Measurements from ENCODE around the gene SIPA1.

SIPA1 gene

DNA sequence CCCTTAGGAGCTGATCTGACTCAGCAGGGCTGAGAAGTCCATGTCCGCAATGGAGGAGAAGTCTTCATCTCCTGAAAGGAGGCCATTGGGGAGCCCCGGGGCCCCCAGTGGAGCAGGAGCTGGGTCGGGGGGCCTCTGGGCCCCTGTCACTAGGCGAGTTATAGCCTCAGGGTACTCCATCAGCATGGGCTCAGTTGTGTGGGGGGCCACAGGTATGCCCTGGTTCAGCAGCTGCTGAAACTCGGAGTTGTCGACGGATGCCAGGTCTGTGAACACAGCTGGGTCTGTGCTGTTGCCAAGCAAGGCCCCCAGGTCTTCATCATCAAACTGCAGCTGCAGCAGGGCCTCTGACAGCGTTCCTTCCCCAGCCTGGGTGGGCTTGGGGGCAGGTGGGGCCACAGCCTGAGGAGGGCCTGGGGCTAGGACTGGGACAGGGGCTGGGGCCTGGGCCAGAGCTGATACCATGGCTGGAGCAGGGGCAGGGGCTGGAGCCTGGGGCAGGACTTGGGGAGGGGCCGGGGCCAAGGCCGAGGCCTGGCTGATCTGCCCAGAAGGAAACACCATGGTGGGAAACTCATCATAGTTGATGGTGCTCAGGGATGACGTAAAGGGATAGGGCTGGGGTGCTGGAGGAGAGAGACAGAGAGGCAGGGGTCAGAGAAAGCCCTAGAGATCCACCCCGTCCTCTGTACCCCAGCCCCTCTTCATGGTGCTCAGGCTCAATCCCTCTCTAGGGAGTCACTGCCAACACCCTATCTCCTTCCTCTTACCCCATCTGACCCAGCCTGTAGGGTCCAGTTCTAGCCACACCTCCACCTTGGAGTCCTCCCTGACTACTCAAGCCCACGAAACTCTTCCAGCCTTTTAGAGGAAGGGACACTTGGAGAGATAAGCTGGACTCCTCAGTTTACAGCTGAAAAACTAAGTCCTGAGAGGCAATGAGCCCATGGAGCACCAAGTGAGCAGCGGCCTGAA lies 16.8 kb downstream of the SIPA1 start:
- Histone ChIP-seq H3K9ac (no peak overlapping the region), H3K79me2 (no peaks in the 10 kb centered on the region), H3K4me2 (ENCODE audit: low read length) (no peak overlapping the region), H2AFZ (no peak overlapping the region), H3K9me3 (ENCODE audit: control insufficient read depth, low read length) (no peaks in the 10 kb centered on the region), H3K4me3 (ENCODE audit: low read depth, low read length) (no peak overlapping the region), H3K27ac (no peak overlapping the region), H3K4me1 (peaks cover 10% of the 10 kb centered on the region), H3K36me3 (ENCODE audit: control insufficient read depth, insufficient read depth, low read length) (no peaks in the 10 kb centered on the region), H3K27me3 (ENCODE audit: control insufficient read depth, insufficient read depth, low read length) (no peaks in the 10 kb centered on the region)
- TF ChIP-seq CTCF (IDR thresholded peaks at IDR 0.05): no peak

GRCh38 chr11:65655570-65656332 lies 17.9 kb downstream of the SIPA1 start:
- Histone ChIP-seq H3K36me3 (ENCODE audit: control insufficient read depth, insufficient read depth, low read length) (no peaks in the 10 kb centered on the region), H3K4me1 (peaks cover 10% of the 10 kb centered on the region), H2AFZ (no peak overlapping the region), H3K27me3 (ENCODE audit: control insufficient read depth, insufficient read depth, low read length) (no peaks in the 10 kb centered on the region), H3K79me2 (no peaks in the 10 kb centered on the region), H3K4me2 (ENCODE audit: low read length) (no peak overlapping the region), H3K9me3 (ENCODE audit: control insufficient read depth, low read length) (no peaks in the 10 kb centered on the region), H3K27ac (no peak overlapping the region), H3K4me3 (ENCODE audit: low read depth, low read length) (no peak overlapping the region), H3K9ac (no peak overlapping the region)
- no peak for TF ChIP-seq CTCF (IDR thresholded peaks at IDR 0.05)

DNA sequence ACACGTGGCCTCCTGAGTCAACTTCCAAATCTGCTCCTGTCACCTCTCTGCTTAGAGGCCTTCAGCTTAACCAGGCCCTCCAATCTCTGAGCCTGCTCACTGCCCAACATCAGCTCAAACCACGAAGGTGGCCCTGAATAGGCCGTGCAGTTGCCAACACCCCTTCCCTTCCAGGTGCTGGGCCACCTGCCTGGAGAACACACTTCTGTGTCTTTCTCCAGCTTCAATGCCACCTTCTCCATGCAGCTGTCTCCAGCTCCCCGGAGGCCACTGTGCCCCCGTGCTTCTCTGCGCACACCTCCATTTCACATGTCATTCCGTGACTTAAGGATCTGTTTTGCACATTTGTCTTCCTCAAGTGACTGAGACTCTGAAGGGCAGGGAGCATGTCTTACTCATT lies 19.5 kb downstream of the SIPA1 start:
- Histone ChIP-seq H3K79me2 (no peaks in the 10 kb centered on the region), H3K9ac (no peak overlapping the region), H2AFZ (no peak overlapping the region), H3K4me3 (ENCODE audit: low read depth, low read length) (no peak overlapping the region), H3K36me3 (ENCODE audit: control insufficient read depth, insufficient read depth, low read length) (no peaks in the 10 kb centered on the region), H3K27ac (no peak overlapping the region), H3K4me2 (ENCODE audit: low read length) (no peak overlapping the region), H3K4me1 (peaks cover 6% of the 10 kb centered on the region), H3K27me3 (ENCODE audit: control insufficient read depth, insufficient read depth, low read length) (no peaks in the 10 kb centered on the region), H3K9me3 (ENCODE audit: control insufficient read depth, low read length) (no peaks in the 10 kb centered on the region)
- TF ChIP-seq CTCF (IDR thresholded peaks at IDR 0.05): no peak

- H3K9me3 ChIP-seq (ENCODE audit: control insufficient read depth, low read length): no peaks in the 10 kb centered on the region
- H3K79me2 ChIP-seq: no peaks in the 10 kb centered on the region
- H3K36me3 ChIP-seq (ENCODE audit: control insufficient read depth, insufficient read depth, low read length): no peaks in the 10 kb centered on the region
- peaks cover 2% of the 10 kb centered on the region for H3K4me1 ChIP-seq
- H3K4me2 ChIP-seq (ENCODE audit: low read length): no peak overlapping the region
- no peak overlapping the region for H2AFZ ChIP-seq
- no peak overlapping the region for H3K4me3 ChIP-seq (ENCODE audit: low read depth, low read length)
- no peak overlapping the region for H3K27ac ChIP-seq
- no peaks in the 10 kb centered on the region for H3K27me3 ChIP-seq (ENCODE audit: control insufficient read depth, insufficient read depth, low read length)
- TF ChIP-seq CTCF (IDR thresholded peaks at IDR 0.05): no peak
- H3K9ac ChIP-seq: no peak overlapping the region
Measured at GRCh38 chr11:65658174-65659021, 20.5 kb downstream of the SIPA1 start.

Data from parathyroid adenoma (tissue), 2 donors.